AG04450 (cell line): Measurements from ENCODE around the gene TGFBR3L. TPM values are rescaled to one million over a fixed set of nuclear protein-coding genes. Genes with fewer than 3 reads are reported as not detected.

Experiments
- CTCF ChIA-PET: fragments of 300-600, 350-600 bp; formaldehyde crosslinking; extraction: SDS; loops from one replicate; lab custom pipeline; 2022; ENCODE audit warnings: antibody characterized with exemption, inconsistent platforms; lab: Charles Lee
- POLR2A ChIA-PET: fragments of 350-600 bp; formaldehyde crosslinking; extraction: SDS; loops from one replicate; lab custom pipeline; 2021; ENCODE audit warnings: antibody characterized with exemption, inconsistent platforms; lab: Yijun Ruan, JAX
- DNase-seq: peaks from one replicate; pipeline ENCODE4 v3.0.0-alpha.2; 2011; ENCODE audit warnings: low read depth, low spot score
- H3K27ac ChIP-seq: one replicate; pipeline ENCODE4 v1.5.1; 2012; ENCODE audit warnings: low read depth, low read length, control low read depth
- H3K27me3 ChIP-seq: one replicate; pipeline ENCODE4 v1.6.0; 2012; ENCODE audit warnings: low read length; ENCODE audit not compliant: control insufficient read depth, insufficient read depth
- H3K4me3 ChIP-seq: 2 replicates; pipeline ENCODE4 v1.5.1; 2011; ENCODE audit warnings: mild to moderate bottlenecking, low read depth, low read length, control low read depth
- H3K9me3 ChIP-seq: 2 replicates; pipeline ENCODE4 v1.5.1; 2012; ENCODE audit warnings: low read length; ENCODE audit not compliant: control insufficient read depth, insufficient read depth
- polyA plus RNA-seq: library from polyadenylated mRNA; depleted of rRNA; stranded (reverse); fragments of >200 nt; gene quantifications from 2 replicates; pipeline ENCODE4 v1.2.3, GENCODE V29; 2011
- TF ChIP-seq, protein P1 (sequence below): IDR thresholded peaks from 2 replicates; pipeline ENCODE4 v1.5.1; 2011; ENCODE audit warnings: low read depth, low read length, control low read depth, inconsistent platforms

Gene TGFBR3L
- polyA plus RNA-seq, 1 experiment = not detected

DNA sequence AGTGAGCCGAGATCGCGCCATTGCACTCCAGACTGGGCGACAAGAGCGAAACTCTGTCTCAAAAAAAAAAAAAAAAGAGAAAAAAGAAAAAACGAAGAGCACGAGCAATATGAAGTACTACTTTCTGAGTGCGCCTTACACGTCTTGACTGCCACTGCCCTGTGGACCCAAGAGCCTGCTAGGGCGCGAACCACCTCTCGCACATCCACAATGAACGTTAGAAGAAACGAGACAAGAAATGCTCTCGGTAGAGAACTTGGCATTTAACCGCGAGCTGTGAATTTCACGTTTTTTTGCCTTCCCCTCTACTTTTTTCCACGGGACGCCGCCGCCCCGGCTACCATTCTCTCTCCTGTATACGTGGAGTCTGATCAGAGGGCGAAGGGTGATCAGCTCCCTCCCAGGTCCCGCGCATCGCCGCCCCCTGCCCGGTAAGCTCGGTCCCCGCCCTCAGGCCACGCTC lies 28.4 kb downstream of the TGFBR3L start:
- ChIA-PET CTCF (interaction anchor here (0.6 to 3.9 kb wide), 23 partner anchors 8 to 841 kb away, joined by 3 to 57 read pairs (median 8); partner anchors contain the start of genes LRRC8E, MAP2K7 and SNAPC2), POLR2A (interaction anchor here (0.7 to 2.4 kb wide), 7 partner anchors 13 to 212 kb away, joined by 3 to 22 read pairs (median 6); partner anchors contain the start of genes ELAVL1 and MAP2K7)
- H3K27me3 ChIP-seq = no peaks in the 10 kb centered on the region
- peak overlapping the region; percentile 96 for H3K4me3 ChIP-seq
- TF ChIP-seq, protein P1, sequence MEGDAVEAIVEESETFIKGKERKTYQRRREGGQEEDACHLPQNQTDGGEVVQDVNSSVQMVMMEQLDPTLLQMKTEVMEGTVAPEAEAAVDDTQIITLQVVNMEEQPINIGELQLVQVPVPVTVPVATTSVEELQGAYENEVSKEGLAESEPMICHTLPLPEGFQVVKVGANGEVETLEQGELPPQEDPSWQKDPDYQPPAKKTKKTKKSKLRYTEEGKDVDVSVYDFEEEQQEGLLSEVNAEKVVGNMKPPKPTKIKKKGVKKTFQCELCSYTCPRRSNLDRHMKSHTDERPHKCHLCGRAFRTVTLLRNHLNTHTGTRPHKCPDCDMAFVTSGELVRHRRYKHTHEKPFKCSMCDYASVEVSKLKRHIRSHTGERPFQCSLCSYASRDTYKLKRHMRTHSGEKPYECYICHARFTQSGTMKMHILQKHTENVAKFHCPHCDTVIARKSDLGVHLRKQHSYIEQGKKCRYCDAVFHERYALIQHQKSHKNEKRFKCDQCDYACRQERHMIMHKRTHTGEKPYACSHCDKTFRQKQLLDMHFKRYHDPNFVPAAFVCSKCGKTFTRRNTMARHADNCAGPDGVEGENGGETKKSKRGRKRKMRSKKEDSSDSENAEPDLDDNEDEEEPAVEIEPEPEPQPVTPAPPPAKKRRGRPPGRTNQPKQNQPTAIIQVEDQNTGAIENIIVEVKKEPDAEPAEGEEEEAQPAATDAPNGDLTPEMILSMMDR = no peak
- DNase-seq = no peak
- H3K9me3 ChIP-seq = peaks cover 3% of the 10 kb centered on the region; the same call in 1 of the 2 replicates
- H3K27ac ChIP-seq = peak overlapping the region; percentile 93

DNA sequence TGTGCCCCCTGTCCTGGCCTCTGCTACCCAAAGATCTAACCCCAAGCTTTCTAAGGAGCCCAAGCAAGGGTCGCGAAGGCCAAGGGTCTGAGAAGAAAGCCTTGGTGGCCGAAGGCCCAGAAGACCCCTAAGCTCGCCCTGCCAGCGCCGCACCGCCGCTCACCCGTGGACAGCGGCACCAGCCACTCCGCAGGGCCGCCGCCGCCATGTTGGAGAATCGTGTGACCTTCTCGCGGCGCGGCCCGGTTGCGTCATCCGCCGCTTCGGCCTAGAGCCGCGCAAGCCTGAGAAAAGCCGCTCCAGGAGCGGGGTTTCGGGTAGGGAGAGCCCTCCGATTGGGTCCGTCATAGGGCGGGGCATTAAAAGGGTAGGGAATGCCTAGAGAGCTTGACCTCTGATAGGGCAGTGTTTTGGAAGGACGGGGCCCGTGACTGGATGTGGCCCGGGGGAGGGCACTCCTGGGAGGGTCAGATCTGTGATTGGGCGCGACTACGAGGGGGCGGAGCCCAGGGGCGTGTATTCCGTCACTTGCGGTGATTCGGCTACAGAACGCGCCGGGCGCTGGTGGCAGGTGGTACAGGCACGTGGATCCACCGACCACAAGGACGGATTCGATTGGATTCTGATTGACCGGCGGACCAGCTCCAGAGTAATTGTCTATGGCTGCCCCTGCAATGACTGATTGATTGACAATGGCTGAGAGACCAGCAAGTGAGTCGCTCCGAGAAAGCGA lies 29.0 kb downstream of the TGFBR3L start, which contains the start of gene TIMM44:
Gene TIMM44 (minus strand): TSS at position 223 of the 733 bp plus-strand sequence. CDS start 15 bp downstream, at position 208.
- TF ChIP-seq, protein P1 = no peak
- DNase-seq = peak; percentile 99
- Histone ChIP-seq H3K4me3 (peak within 1 kb of the TSS; percentile 96), H3K9me3 (peaks cover 3% of the 10 kb centered on the region; the same call in 1 of the 2 replicates), H3K27me3 (no peaks in the 10 kb centered on the region), H3K27ac (peak within 1 kb of the TSS; percentile 93)
- CTCF ChIA-PET = interaction anchor here (0.5 to 3.9 kb wide), 39 partner anchors 9 to 842 kb away, joined by 3 to 57 read pairs (median 6); partner anchors contain the start of genes LRRC8E, MAP2K7, SNAPC2 and ZNF414
- POLR2A ChIA-PET = interaction anchor here (0.7 to 2.4 kb wide), 8 partner anchors 12 to 311 kb away, joined by 3 to 22 read pairs (median 6); partner anchors contain the start of genes ELAVL1 and MAP2K7

DNA sequence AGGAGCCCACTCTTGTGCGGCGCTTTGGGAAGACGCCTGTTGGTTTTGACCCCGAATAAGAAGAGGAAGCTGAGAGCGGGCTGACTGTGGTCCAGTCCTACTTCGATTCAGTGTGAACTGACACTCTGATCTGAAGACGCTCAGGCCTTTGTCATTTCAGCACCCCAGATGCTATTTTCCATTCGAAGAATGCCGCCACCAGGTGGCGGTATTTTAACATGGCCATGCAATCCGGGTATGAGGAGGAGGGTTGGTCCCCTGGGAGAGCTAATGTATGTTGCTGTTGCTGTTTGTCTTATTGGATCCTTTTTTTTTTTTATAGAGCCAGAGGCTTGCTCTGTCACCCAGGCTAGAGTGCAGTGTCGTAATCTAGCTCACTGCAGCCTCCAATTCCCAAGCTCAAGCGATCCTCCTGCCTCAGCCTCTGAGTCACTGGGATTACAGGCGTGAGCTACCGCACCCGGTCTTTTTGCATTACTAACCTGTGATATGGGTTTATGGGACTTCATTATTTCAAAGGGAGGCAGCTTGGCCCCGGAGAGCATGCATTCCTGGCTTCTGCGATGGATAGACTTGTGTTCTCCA lies 29.6 kb downstream of the TGFBR3L start:
- TF ChIP-seq, protein P1 = peak; percentile 84
- CTCF ChIA-PET = interaction anchor here (0.5 to 3.9 kb wide), 43 partner anchors 10 to 1286 kb away, joined by 3 to 57 read pairs (median 5); partner anchors contain the start of genes ELAVL1, LRRC8E, MAP2K7 and SNAPC2
- POLR2A ChIA-PET = interaction anchor here (0.7 to 2.4 kb wide), 7 partner anchors 15 to 311 kb away, joined by 3 to 22 read pairs (median 5); partner anchors contain the start of genes ELAVL1 and MAP2K7
- Histone ChIP-seq H3K4me3 (peak overlapping the region; percentile 71), H3K27me3 (no peaks in the 10 kb centered on the region), H3K27ac (peak overlapping the region; percentile 91), H3K9me3 (peaks cover 3% of the 10 kb centered on the region; the same call in 1 of the 2 replicates)
- DNase-seq = peak; percentile 79

DNA sequence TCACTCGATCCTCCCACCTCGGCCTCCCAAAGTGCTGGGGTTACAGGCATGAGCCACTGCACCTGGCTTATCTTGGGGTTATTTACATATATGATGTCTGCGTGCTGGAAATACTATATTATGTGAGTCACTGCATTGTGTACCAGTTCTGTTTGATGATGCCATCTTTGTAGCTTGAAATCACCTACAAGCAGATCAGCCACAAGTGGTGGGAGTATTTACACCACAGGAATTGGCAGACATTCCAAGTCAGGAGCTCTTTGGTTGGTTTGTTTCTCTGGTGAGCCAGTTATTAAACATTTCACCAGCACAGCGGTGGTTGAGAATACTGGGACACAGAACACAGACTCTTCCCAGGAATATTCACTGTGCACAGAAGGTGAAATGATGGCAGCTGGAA lies 33.3 kb downstream of the TGFBR3L start:
- no peak overlapping the region for H3K4me3 ChIP-seq
- ChIA-PET CTCF (interaction anchor here (0.6 to 1.7 kb wide), 2 partner anchors 299 to 304 kb away, joined by 5 to 10 read pairs; no protein-coding TSS in a partner anchor), POLR2A (no interaction called here)
- TF ChIP-seq, protein P1 = no peak
- H3K27me3 ChIP-seq = no peaks in the 10 kb centered on the region
- no peak for DNase-seq
- no peak overlapping the region for H3K27ac ChIP-seq
- peaks cover 3% of the 10 kb centered on the region; the same call in 1 of the 2 replicates for H3K9me3 ChIP-seq
